HG03196 (cell line): ENCODE measurements around the gene TMCC2.
"Not testable (repeated sequence)": the region's sequence is repeated elsewhere in the genome, so short reads cannot be mapped to it uniquely, and the experiment has no call there.

Source experiments
- ATAC-seq: cut with Tn5 transposase; IDR thresholded peaks from one replicate; pipeline ENCODE4 v1.9.1; 2021; ENCODE audit not compliant: unreplicated experiment

Gene TMCC2, protein sequence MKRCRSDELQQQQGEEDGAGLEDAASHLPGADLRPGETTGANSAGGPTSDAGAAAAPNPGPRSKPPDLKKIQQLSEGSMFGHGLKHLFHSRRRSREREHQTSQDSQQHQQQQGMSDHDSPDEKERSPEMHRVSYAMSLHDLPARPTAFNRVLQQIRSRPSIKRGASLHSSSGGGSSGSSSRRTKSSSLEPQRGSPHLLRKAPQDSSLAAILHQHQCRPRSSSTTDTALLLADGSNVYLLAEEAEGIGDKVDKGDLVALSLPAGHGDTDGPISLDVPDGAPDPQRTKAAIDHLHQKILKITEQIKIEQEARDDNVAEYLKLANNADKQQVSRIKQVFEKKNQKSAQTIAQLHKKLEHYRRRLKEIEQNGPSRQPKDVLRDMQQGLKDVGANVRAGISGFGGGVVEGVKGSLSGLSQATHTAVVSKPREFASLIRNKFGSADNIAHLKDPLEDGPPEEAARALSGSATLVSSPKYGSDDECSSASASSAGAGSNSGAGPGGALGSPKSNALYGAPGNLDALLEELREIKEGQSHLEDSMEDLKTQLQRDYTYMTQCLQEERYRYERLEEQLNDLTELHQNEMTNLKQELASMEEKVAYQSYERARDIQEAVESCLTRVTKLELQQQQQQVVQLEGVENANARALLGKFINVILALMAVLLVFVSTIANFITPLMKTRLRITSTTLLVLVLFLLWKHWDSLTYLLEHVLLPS

DNA sequence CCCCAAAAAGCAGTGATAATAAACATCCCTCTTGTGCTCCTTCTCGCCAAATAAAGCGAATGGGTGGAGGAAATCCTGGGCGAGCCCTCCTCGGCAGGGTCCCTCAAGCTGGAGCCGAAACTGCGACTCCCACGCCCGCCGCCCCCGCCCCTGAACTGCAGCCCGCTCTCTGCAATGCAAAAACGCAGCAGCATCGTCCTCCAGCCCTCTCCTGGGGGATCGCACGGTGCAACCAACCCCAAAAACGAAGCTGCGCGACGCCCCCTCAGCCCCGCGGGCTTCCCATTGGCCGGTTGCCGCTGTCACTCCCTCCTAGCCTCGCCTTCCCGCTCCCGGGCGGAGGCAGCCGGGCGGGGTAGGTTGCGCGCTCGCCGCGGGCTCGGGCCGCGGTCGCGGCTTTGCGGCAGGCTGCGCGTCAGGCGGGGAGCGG lies at the start of gene TMCC2:
TSS of gene TMCC2 (plus strand) at position 363 of the 430 bp plus-strand sequence. CDS start 619 bp downstream, outside the sequence.
- no peak for ATAC-seq

GRCh38 chr1:205179842-205180241 lies 47.9 kb upstream of the TMCC2 start:
- ATAC-seq, result no peak

- ATAC-seq, result not testable (repeated sequence)
Measured at GRCh38 chr1:205180331-205180730, 47.4 kb upstream of the TMCC2 start.

DNA sequence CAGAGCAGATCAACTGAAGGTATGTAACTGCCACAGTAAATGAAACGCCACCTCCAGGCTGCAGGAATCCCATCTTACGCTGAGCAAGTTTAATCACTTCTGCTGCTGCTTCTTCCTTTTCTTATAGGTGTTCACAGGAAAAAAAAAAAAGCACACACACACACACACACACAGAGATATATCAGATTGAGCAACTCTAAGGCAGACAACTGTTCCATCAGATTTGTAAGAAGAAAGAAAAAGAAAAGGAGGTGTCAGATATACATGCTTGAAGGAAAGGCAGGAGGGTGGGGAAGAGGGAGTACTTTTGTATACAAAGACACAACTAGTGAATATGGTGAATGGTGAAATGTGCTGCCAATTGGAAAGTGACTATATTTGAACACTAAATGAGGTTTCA lies 44.8 kb upstream of the TMCC2 start:
- ATAC-seq, result no peak

DNA sequence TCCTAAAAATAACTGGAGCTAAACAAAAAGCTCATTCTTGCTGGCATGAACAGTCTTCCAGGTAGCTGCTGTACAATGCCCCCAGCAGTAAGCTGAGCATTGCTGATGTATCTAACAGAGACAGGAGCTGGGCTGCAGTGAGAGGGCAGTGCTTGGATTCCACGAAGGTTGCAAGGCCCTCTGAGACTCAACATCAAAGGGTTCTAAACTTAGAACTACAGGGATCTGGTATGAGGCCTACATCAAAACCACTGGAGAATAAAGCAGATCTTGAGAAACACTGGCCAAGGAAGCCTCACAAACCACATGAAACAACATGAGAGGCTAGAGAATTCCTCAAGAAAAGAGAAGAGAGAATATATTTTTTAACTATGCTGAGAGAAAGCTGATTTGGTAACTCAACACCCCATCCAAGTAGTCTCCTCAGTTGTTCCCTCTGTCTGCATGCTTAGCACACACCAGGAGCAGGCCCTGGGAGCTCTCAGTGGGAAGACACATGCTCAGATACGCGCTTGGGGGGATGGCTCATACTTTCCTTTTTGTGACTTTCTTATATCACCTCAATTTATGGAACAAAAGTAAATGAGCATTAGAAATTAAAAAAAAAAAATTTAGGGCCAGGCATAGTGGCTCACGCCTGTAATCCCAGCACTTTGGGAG lies 43.9 kb upstream of the TMCC2 start:
- no peak for ATAC-seq

- no peak for ATAC-seq
Measured at GRCh38 chr1:205186191-205186590, 41.6 kb upstream of the TMCC2 start.

GRCh38 chr1:205187420-205187819 lies 40.3 kb upstream of the TMCC2 start:
- no peak for ATAC-seq

GRCh38 chr1:205188098-205188497 lies 39.6 kb upstream of the TMCC2 start:
- ATAC-seq, result no peak

DNA sequence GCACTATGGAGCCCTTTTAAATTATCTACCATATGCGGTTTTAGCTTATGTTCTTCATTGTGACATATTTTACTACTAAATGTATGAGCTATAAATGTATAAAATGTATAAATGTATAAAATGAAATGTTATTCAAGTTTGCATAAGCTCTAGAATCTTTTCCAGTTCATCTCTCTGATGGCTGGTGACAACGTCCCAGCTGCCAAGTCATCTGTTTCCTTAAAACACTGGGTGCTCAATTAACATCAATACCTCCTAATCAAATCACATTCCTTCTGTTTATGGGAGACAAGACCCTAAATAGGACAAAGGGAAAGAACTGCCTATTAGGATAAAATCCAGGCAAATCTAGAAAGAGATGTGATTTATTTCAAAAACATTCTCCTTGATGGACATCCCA lies 39.1 kb upstream of the TMCC2 start:
- no peak for ATAC-seq

GRCh38 chr1:205189131-205189530 lies 38.6 kb upstream of the TMCC2 start:
- ATAC-seq, result no peak

- no peak for ATAC-seq
Measured at GRCh38 chr1:205190845-205191577, 36.7 kb upstream of the TMCC2 start.

- ATAC-seq, result no peak
Measured at GRCh38 chr1:205191622-205192021, 36.1 kb upstream of the TMCC2 start.

GRCh38 chr1:205192287-205192686 lies 35.5 kb upstream of the TMCC2 start:
- no peak for ATAC-seq

GRCh38 chr1:205199090-205199930 lies 28.4 kb upstream of the TMCC2 start:
- ATAC-seq, result no peak

DNA sequence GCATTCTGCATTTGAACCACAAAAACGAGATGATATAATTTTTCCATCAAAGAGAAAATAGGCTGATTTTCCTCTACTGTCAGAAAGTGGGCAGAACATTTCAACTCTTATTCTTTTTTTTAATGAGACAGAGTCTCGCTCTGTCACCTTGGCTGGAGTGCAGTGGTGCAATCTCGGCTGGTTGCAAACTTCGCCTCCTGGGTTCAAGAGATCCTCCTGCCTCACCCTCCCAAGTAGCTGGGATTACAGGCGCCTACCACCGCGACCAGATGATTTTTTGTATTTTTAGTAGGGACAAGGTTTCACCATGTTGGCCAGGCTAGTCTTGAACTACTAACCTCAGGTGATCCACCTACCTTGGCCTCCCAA lies 27.8 kb upstream of the TMCC2 start:
- ATAC-seq, result no peak

- ATAC-seq, result no peak
Measured at GRCh38 chr1:205204552-205204951, 23.2 kb upstream of the TMCC2 start.

DNA sequence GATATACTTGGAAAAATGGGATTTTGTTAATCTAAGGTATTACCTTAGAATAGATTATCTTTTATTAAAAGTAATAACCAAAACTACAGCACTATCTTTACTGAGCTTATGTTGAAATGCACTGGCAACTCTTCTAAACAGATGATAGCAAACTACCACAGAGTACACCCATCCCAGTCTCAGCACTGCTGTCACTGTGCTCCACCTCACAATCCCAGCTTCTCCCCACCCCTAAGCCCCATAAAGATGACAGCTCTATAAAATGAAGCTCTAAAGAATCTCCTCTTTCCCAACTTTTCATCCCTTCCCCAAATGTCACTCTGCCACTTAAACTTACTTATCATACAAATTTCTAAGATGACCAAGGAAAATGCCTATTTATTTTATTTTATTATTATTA lies 22.7 kb upstream of the TMCC2 start:
- no peak for ATAC-seq

DNA sequence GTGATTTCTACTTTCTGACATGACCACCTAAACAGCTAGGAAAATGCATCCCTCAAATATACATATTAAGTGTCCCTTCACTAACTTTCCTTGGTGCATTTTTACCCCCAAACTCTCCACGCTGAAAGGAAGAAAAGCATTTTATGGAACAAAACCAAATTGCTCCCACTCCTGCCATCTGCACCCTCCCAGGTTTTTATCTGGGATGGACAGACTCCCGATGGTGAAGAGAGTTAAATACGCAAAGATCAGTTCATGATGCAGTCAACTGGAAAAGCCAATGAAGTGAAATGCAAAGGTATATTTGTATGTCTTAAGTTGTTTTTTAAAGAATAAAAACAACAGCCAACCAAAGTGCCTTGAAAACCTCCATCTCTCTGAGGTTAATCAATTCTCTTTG lies 18.9 kb upstream of the TMCC2 start:
- no peak for ATAC-seq

DNA sequence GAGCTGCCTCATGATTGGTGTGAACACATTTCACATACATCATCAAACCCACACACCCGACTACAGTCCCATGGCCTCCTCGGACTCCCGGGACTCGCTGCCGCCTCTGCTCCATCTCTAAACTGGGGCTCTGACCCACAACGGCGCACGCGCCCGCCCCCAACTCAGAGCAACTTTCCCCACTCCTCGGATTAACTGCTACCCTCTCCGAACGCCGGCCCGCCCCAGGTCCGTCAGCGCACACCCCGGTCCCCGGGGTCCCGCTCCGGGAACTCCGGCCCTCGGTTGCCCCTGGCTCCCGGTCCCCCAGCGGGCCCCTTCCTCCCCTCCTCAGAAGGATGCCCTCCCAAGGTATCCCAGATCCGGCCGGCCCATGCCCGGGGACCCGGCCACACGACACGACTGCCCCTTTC lies 17.0 kb upstream of the TMCC2 start:
- peak; percentile 6 for ATAC-seq

GRCh38 chr1:205211169-205211838 lies 16.4 kb upstream of the TMCC2 start, which contains the start of gene DSTYK:
Gene DSTYK (minus strand): TSS chr1:205211702. CDS start chr1:205211535, 167 bp downstream.
- ATAC-seq, result peak; percentile 90
